DMS153 treated with DMSO at 0.1 percent for 48 hours (cell line): ENCODE results near the gene TUBB.
"Not testable (repeated sequence)": the region's sequence is repeated elsewhere in the genome, so short reads cannot be mapped to it uniquely, and the experiment has no call there.

ENCODE experiments used
- DNase-seq: peaks from one replicate; lab custom pipeline; 2025; ENCODE audit not compliant: unreplicated experiment; lab: John Stamatoyannopoulos, UW

The TUBB gene

GRCh38 chr6:30738532-30738931, 18.4 kb downstream of the TUBB start:
- DNase-seq: no peak

- DNase-seq: no peak
Measured at GRCh38 chr6:30740540-30740870, 20.4 kb downstream of the TUBB start.

GRCh38 chr6:30741063-30741779, 21.1 kb downstream of the TUBB start:
- DNase-seq: no peak

GRCh38 chr6:30741789-30742315, 21.7 kb downstream of the TUBB start:
- DNase-seq: no peak

GRCh38 chr6:30742316-30743098, 22.4 kb downstream of the TUBB start, which contains the start of gene FLOT1:
Gene FLOT1 (minus strand): TSS chr6:30742687. CDS start chr6:30742189, 498 bp downstream.
- peak; percentile 87 for DNase-seq

GRCh38 chr6:30743099-30744053, 23.2 kb downstream of the TUBB start:
- no peak for DNase-seq

GRCh38 chr6:30744054-30744805, 24.1 kb downstream of the TUBB start, which contains the start of gene IER3:
Gene IER3 (minus strand): TSS chr6:30744547. CDS start chr6:30744518, 29 bp downstream.
- peak; percentile 37 for DNase-seq

- DNase-seq: no peak
Measured at GRCh38 chr6:30747300-30747687, 27.1 kb downstream of the TUBB start.

- no peak for DNase-seq
Measured at GRCh38 chr6:30747902-30748769, 28.0 kb downstream of the TUBB start.

GRCh38 chr6:30748851-30749540, 28.8 kb downstream of the TUBB start:
- no peak for DNase-seq

- no peak for DNase-seq
Measured at GRCh38 chr6:30749554-30750378, 29.6 kb downstream of the TUBB start.

- DNase-seq: no peak
Measured at GRCh38 chr6:30750379-30750668, 30.2 kb downstream of the TUBB start.

GRCh38 chr6:30752157-30752927, 32.2 kb downstream of the TUBB start:
- DNase-seq: no peak

- no peak for DNase-seq
Measured at GRCh38 chr6:30754631-30755030, 34.5 kb downstream of the TUBB start.

GRCh38 chr6:30756405-30757003, 36.4 kb downstream of the TUBB start:
- DNase-seq: not testable (repeated sequence)

- no peak for DNase-seq
Measured at GRCh38 chr6:30757261-30757904, 37.2 kb downstream of the TUBB start.
